MM.1S (cell line): ENCODE data around the gene PRLH.

Experiments used
- DNase-seq: peaks from one replicate; pipeline ENCODE4 v3.0.0-alpha.2; 2015
- H2AFZ ChIP-seq: fragments of 300-600 bp; sonication (generic); 2 replicates; pipeline ENCODE4 v1.6.0; 2016; ENCODE audit warnings: antibody characterized with exemption, low read length
- H3F3A ChIP-seq: fragments of 300-600 bp; sonication (generic); 2 replicates; pipeline ENCODE4 v1.6.1; 2016; ENCODE audit warnings: mild to moderate bottlenecking, antibody characterized with exemption, low read length, moderate library complexity, mixed read lengths; ENCODE audit not compliant: insufficient read depth
- H3K27ac ChIP-seq: fragments of 300-600 bp; sonication (generic); 2 replicates; pipeline ENCODE4 v1.5.1; 2016; ENCODE audit warnings: mild to moderate bottlenecking, low read length
- H3K27me3 ChIP-seq: fragments of 300-600 bp; sonication (generic); replicated peaks from 2 replicates; pipeline ENCODE4 v1.6.0; 2016; ENCODE audit warnings: low read length; ENCODE audit not compliant: insufficient read depth
- H3K36me3 ChIP-seq: fragments of 300-600 bp; sonication (generic); replicated peaks from 2 replicates; pipeline ENCODE4 v1.6.1; 2016; ENCODE audit warnings: mild to moderate bottlenecking, low read length, mixed read lengths; ENCODE audit not compliant: insufficient read depth
- H3K4me1 ChIP-seq: fragments of 300-600 bp; sonication (generic); 2 replicates; pipeline ENCODE4 v1.6.1; 2016; ENCODE audit warnings: low read length, mixed read lengths
- H3K4me2 ChIP-seq: fragments of 300-600 bp; sonication (generic); 2 replicates; pipeline ENCODE4 v1.6.0; 2016; ENCODE audit warnings: low read depth, low read length
- H3K4me3 ChIP-seq: fragments of 300-600 bp; sonication (generic); 2 replicates; pipeline ENCODE4 v1.5.1; 2016; ENCODE audit warnings: low read length, mixed read lengths
- H3K79me2 ChIP-seq: fragments of 300-600 bp; sonication (generic); 2 replicates; pipeline ENCODE4 v1.6.1; 2016; ENCODE audit warnings: mixed run types, low read length, mixed read lengths
- H3K9ac ChIP-seq: fragments of 300-600 bp; sonication (generic); 2 replicates; pipeline ENCODE4 v1.6.1; 2016; ENCODE audit warnings: low read length, mixed read lengths
- H3K9me2 ChIP-seq: fragments of 300-600 bp; sonication (generic); replicated peaks from 2 replicates; pipeline ENCODE4 v1.6.1; 2016; ENCODE audit warnings: mild to moderate bottlenecking, low read length, mixed read lengths; ENCODE audit not compliant: insufficient read depth
- H3K9me3 ChIP-seq: fragments of 300-600 bp; sonication (generic); replicated peaks from 2 replicates; pipeline ENCODE4 v1.6.1; 2016; ENCODE audit warnings: mild to moderate bottlenecking, low read length, mixed read lengths; ENCODE audit not compliant: insufficient read depth
- H4K20me1 ChIP-seq: fragments of 300-600 bp; sonication (generic); 2 replicates; pipeline ENCODE4 v1.6.1; 2016; ENCODE audit warnings: mild to moderate bottlenecking, low read length, moderate library complexity, mixed read lengths; ENCODE audit not compliant: insufficient read depth
- CTCF ChIP-seq: fragments of 300-600 bp; sonication (generic); IDR thresholded peaks from 2 replicates; pipeline ENCODE4 v1.5.1; 2016; ENCODE audit warnings: antibody characterized with exemption, low read length, mixed read lengths
- EZH2 ChIP-seq: fragments of 300-600 bp; sonication (generic); optimal IDR thresholded peaks from 2 replicates; pipeline ENCODE3; 2017; ENCODE audit warnings: low read depth, mild to moderate bottlenecking, antibody characterized with exemption, low read length, mixed read lengths
- EZH2phosphoT487 ChIP-seq: fragments of 300-600 bp; sonication (generic); IDR thresholded peaks from 2 replicates; pipeline ENCODE4 v1.6.1; 2018; ENCODE audit warnings: antibody characterized with exemption, low read length

The PRLH gene

DNA sequence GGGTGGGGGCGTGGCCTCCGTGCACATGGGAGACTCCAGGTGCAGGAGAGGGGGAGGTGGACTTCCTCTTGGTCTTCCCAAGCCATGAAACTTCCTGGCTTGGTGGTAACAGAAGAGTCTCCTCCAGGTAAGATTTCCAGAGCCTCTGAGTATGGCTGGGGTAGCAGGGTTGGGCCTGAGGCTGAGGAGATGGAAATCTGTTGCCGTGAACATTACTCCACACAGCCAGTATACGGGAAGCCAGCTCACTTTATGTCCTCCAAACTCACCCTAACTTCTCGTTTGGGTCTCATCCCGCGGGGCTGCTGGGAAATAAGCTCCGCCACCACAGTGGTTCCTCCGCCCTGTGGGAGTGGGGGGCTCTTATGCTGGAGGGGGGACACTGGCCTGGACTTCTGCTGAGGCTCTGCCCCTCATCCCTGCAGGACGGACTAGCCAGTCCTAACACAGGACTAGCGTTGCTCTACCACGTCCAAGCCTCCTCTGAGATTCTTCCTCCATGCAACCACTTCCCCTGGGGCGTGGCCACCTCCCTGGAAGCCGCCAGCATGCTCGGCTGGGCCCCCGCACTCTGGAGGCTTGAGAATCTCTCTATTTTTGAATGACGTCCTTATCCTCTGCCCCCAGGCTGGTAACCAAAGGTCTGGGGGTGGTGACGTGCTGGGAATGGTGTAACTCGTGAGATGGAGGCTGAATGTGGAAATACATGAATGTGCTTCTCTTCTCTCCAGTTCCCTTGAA is 24.9 kb downstream of the PRLH start:
- H3K27ac ChIP-seq: no peak overlapping the region
- no peaks in the 10 kb centered on the region for H3K9me2 ChIP-seq
- no peaks in the 10 kb centered on the region for H3K4me1 ChIP-seq
- no peak overlapping the region for H3K4me3 ChIP-seq
- TF ChIP-seq EZH2phosphoT487 (no peak), CTCF (no peak), EZH2 (no peak)
- H3K36me3 ChIP-seq: no peaks in the 10 kb centered on the region
- no peaks in the 10 kb centered on the region for H4K20me1 ChIP-seq
- H3K27me3 ChIP-seq: no peaks in the 10 kb centered on the region
- no peaks in the 10 kb centered on the region for H3K79me2 ChIP-seq
- no peaks in the 10 kb centered on the region for H3K9me3 ChIP-seq
- no peak overlapping the region for H3K4me2 ChIP-seq
- H3K9ac ChIP-seq: no peak overlapping the region
- H2AFZ ChIP-seq: no peak overlapping the region
- no peaks in the 10 kb centered on the region for H3F3A ChIP-seq
- DNase-seq: no peak

DNA sequence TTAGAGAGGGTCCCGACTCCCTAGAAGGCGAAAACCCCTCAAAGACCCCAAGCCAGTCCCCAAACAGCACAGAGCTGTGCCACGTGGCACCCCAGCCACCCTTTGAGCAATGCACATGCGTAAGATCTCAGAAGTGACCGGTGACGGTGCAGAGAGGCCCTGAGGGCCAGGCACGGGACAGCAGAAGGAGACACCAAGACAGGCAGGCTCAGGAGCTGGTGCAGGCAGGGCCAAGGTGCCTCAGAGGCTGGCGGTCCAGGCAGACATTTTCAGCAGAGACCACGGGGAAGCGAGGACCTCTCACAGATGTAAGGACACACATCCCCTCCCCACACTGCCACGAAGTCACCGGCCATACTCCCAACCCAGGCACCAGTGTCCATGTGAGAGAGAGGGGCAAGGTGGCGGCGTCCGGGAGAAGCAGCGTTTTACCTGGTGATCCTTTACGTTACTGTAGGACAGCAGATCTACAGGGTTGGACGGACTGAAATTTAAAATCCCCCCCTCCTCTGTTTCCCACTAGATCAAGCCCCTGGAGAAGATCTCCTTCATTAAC is 26.1 kb downstream of the PRLH start:
- Histone ChIP-seq H4K20me1 (no peaks in the 10 kb centered on the region), H3F3A (no peaks in the 10 kb centered on the region), H3K9ac (no peak overlapping the region), H3K27ac (no peak overlapping the region), H3K4me3 (no peak overlapping the region), H3K9me3 (no peaks in the 10 kb centered on the region), H3K36me3 (no peaks in the 10 kb centered on the region), H3K9me2 (no peaks in the 10 kb centered on the region), H3K79me2 (no peaks in the 10 kb centered on the region), H3K4me2 (no peak overlapping the region), H3K4me1 (no peaks in the 10 kb centered on the region), H2AFZ (no peak overlapping the region), H3K27me3 (no peaks in the 10 kb centered on the region)
- TF ChIP-seq EZH2phosphoT487 (no peak), CTCF (no peak), EZH2 (no peak)
- DNase-seq: no peak

- no peak overlapping the region for H3K27ac ChIP-seq
- H3K4me2 ChIP-seq: no peak overlapping the region
- no peaks in the 10 kb centered on the region for H3K27me3 ChIP-seq
- no peak overlapping the region for H3K9ac ChIP-seq
- H3K4me3 ChIP-seq: no peak overlapping the region
- H3K79me2 ChIP-seq: no peaks in the 10 kb centered on the region
- H3K4me1 ChIP-seq: no peaks in the 10 kb centered on the region
- TF ChIP-seq EZH2phosphoT487 (no peak), EZH2 (no peak), CTCF (no peak)
- H3K9me3 ChIP-seq: no peaks in the 10 kb centered on the region
- no peak overlapping the region for H2AFZ ChIP-seq
- no peaks in the 10 kb centered on the region for H3F3A ChIP-seq
- no peak for DNase-seq
- no peaks in the 10 kb centered on the region for H3K36me3 ChIP-seq
- no peaks in the 10 kb centered on the region for H3K9me2 ChIP-seq
- H4K20me1 ChIP-seq: no peaks in the 10 kb centered on the region
Observed at GRCh38 chr2:237593036-237593435, 26.7 kb downstream of the PRLH start.
